ENCODE measurements around the gene CXCL13. TPM values are rescaled to one million over a fixed set of nuclear protein-coding genes. Genes with fewer than 3 reads are reported as not detected.

Gene CXCL13
- total and polyA plus RNA-seq, 2 of the 13 experiments (the other 11 are each of a cell fraction or from before 2014, with no cell fraction given), result not detected

DNA sequence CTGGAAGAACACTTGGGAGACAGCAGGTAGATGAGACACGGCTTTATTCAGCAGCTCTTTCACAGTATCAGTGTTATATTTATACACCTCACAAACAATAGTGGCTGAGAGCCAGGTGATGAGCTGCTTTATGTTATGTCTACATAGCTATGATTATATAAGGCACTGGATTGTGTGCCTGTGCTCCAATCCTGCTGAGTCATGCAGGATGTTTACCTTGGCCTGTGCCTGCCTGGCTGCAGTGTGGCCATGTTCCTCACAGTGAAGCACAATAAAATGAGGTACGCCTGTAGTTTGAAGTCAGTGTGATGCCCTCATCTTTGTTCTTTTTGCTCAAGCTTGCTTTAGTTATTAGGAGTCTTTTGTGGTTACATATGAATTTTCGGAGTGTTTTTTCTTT, 31.3 kb downstream of the CXCL13 start (continued):
- TF ChIP-seq ZFP36L1 (CRISPR knock-in tag; IDR thresholded peaks at IDR 0.05) (0 out of 2 replicates have a peak, but pooled peaks have one; percentile 68), ZSCAN31 (CRISPR knock-in tag; IDR thresholded peaks at IDR 0.05; ENCODE audit: low read depth) (no peak), CHD4 (IDR thresholded peaks at IDR 0.05; ENCODE audit: borderline replicate concordance, low read length) (no peak), ZNF761 (CRISPR knock-in tag; conservative IDR thresholded peaks at IDR 0.05) (no peak), XRCC5 (optimal IDR thresholded peaks at IDR 0.05; ENCODE audit: low read length) (peak; percentile 28), ZNF841 (CRISPR knock-in tag; IDR thresholded peaks at IDR 0.05; ENCODE audit: borderline replicate concordance) (no peak), ZNF30 (CRISPR knock-in tag; IDR thresholded peaks at IDR 0.05) (no peak), BHLHE40 (IDR thresholded peaks at IDR 0.05; ENCODE audit: low read length) (no peak), ZNF674 (CRISPR knock-in tag; IDR thresholded peaks at IDR 0.05; ENCODE audit: low read depth) (no peak), NCOA5 (CRISPR knock-in tag; IDR thresholded peaks at IDR 0.05) (no peak), RORA (CRISPR knock-in tag; IDR thresholded peaks at IDR 0.05) (no peak), ZNF878 (CRISPR knock-in tag; IDR thresholded peaks at IDR 0.05) (peak; percentile 22; the same call in 1 of the 2 replicates), ELF4 (CRISPR knock-in tag; IDR thresholded peaks at IDR 0.05; ENCODE audit: borderline replicate concordance) (no peak), SPEN (CRISPR knock-in tag; IDR thresholded peaks at IDR 0.05; ENCODE audit: low read depth) (no peak), HNRNPK (IDR thresholded peaks at IDR 0.05; ENCODE audit: low read depth, low read length, poor library complexity, severe bottlenecking) (no peak), ZFP62 (CRISPR knock-in tag; IDR thresholded peaks at IDR 0.05) (no peak), NBN (conservative IDR thresholded peaks at IDR 0.05) (no peak), ZFX (CRISPR knock-in tag; IDR thresholded peaks at IDR 0.05; ENCODE audit: low read depth) (peak; percentile 80), NAIF1 (CRISPR knock-in tag; IDR thresholded peaks at IDR 0.05; ENCODE audit: borderline replicate concordance) (no peak), ZNF143 (CRISPR knock-in tag; IDR thresholded peaks at IDR 0.05) (no peak), MZF1 (CRISPR knock-in tag; IDR thresholded peaks at IDR 0.05; ENCODE audit: borderline replicate concordance) (no peak), RBM39 (IDR thresholded peaks at IDR 0.05; ENCODE audit: low read depth, low read length, poor library complexity, severe bottlenecking) (no peak), ZSCAN9 (CRISPR knock-in tag; IDR thresholded peaks at IDR 0.05; ENCODE audit: borderline replicate concordance) (peak; percentile 47; the same call in 1 of the 2 replicates), PRMT3 (CRISPR knock-in tag; IDR thresholded peaks at IDR 0.05; ENCODE audit: borderline replicate concordance, low read depth) (no peak), NR1H2 (CRISPR knock-in tag; IDR thresholded peaks at IDR 0.05; ENCODE audit: borderline replicate concordance, low read depth) (no peak), ONECUT2 (CRISPR knock-in tag; IDR thresholded peaks at IDR 0.05) (no peak)
- TF ChIP-seq, protein P1, sequence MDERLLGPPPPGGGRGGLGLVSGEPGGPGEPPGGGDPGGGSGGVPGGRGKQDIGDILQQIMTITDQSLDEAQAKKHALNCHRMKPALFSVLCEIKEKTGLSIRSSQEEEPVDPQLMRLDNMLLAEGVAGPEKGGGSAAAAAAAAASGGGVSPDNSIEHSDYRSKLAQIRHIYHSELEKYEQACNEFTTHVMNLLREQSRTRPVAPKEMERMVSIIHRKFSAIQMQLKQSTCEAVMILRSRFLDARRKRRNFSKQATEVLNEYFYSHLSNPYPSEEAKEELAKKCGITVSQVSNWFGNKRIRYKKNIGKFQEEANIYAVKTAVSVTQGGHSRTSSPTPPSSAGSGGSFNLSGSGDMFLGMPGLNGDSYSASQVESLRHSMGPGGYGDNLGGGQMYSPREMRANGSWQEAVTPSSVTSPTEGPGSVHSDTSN (CRISPR knock-in tag; IDR thresholded peaks at IDR 0.05), result no peak
- TF ChIP-seq, protein P2, sequence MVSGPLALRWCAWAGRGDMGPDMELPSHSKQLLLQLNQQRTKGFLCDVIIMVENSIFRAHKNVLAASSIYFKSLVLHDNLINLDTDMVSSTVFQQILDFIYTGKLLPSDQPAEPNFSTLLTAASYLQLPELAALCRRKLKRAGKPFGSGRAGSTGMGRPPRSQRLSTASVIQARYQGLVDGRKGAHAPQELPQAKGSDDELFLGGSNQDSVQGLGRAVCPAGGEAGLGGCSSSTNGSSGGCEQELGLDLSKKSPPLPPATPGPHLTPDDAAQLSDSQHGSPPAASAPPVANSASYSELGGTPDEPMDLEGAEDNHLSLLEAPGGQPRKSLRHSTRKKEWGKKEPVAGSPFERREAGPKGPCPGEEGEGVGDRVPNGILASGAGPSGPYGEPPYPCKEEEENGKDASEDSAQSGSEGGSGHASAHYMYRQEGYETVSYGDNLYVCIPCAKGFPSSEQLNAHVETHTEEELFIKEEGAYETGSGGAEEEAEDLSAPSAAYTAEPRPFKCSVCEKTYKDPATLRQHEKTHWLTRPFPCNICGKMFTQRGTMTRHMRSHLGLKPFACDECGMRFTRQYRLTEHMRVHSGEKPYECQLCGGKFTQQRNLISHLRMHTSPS (CRISPR knock-in tag; IDR thresholded peaks at IDR 0.05; ENCODE audit: low read depth), result no peak
- TF ChIP-seq, protein P3, sequence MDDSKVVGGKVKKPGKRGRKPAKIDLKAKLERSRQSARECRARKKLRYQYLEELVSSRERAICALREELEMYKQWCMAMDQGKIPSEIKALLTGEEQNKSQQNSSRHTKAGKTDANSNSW (CRISPR knock-in tag; IDR thresholded peaks at IDR 0.05; ENCODE audit: borderline replicate concordance), result no peak
